ENCODE results near the gene FAM24B.
"Not testable (repeated sequence)": the region's sequence is repeated elsewhere in the genome, so short reads cannot be mapped to it uniquely, and the experiment has no call there.

The FAM24B gene

GRCh38 chr10:122879339-122880273 lies at the start of gene FAM24B:
Gene FAM24B (minus strand): TSS chr10:122879581. CDS start chr10:122850515, 29,066 bp downstream.
- peak; percentile 92 for DNase-seq

DNA sequence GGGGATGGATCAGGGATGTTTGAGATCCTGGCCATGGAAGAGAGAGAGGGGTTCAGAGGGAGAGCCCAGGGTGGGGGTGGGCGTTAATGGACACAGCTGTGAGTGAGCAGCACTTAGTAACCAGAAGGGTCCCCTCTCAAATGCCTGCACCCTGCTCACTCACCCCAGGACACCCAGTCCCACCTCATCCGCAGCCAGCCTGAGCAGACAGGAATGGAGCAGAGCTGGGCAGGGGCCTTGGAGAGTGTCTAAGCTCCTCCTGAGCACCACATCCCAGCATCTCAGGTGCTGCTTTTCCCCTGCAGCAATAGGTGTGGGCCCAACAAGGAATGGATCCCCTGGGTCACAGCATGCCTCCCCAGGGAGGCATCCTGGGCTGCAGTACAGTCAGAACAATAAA lies 36.3 kb upstream of the FAM24B start:
- DNase-seq: no peak

- DNase-seq: no peak
These were observed 32.6 kb upstream of the FAM24B start for GRCh38 chr10:122911889-122912484.

DNA sequence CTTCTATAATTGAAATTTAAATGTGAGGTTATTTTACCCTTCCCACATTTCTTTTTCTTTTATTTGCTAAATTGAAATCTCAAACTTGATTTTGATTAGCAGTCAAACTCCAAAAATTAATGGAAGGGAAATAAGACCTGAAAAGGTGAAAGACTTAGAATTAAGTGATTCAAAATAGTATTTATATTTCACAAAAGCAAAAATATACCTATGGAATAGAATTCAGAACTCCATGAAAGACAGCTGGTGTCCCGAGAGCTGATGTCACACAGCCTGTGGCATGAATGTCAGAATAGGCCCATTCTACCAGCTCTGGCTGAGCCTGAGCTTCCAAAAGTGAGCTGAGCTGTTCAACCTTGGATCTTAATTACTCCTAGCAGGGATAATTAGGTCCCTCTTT lies 30.9 kb upstream of the FAM24B start, which contains the start of gene FAM24A:
TSS of gene FAM24A (plus strand) at position 301 of the 400 bp plus-strand sequence. CDS start 1,025 bp downstream, outside the sequence.
- DNase-seq: no peak

DNA sequence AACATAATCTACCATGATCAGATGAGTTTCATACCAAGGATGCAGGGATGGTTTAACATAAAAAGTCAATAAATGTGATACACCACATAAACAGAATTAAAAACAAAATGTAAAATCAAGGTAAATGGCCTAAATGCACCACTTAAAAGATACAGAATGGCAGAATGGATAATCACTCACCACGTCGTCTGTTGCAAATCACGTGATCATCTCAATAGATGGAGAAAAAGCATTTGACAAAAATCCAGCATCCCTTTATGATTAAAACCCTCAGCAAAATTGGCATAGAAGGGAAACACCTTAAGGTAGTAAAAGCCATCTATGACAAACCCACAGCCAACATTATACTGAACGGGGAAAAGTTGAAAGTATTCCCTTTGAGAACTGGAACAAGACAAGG lies 24.5 kb upstream of the FAM24B start:
- DNase-seq: not testable (repeated sequence)

- no peak for DNase-seq
These were observed 15.0 kb upstream of the FAM24B start for GRCh38 chr10:122894261-122894944.

DNA sequence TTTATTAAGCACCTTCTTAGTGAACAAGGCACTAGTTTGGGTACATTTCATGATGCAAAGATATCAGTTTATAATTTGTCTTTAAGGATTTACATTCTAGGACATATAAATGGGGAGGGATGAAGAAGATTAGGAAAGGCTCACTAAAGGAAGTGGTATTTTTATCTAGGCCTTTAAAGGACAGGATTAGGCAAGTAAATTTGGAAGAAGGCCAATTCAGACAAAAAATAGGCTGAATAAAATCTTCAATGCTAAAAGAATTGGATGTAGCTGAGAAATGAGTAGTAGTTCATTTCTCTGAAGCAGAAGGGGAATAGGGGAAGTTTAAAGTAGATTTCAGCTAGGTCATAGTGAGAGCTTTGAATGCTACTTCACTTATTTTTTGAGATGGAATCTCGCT lies 4.8 kb upstream of the FAM24B start:
- no peak for DNase-seq

GRCh38 chr10:122882766-122883165 lies 3.4 kb upstream of the FAM24B start:
- DNase-seq: no peak

DNA sequence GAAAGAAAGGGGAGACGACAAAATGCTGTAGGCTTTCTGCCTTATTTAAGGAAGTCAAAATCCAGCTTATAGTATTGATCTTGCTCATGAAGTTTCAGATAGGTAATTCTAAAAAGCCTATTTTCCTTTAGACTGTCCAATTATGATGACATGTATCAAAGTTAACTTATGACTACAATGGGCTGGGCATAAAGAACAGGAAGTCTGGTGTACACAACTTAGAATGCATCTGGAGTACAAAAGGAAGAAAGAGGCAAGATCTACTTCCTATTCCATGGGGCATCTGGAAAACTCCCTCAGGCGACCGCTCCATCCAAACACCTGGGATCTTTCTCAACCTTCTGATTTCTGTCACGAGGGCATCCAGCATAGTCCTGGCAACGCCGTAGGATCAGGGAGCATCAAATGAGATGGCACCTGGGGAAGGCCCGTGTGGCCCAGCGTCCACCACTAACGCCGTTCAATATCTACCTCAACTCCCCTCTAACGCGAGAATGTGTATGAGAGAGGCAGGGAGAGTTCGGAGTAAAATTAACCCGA lies 512 bp downstream of the FAM24B start:
- DNase-seq: peak; percentile 42

- DNase-seq: no peak
These were observed 2.1 kb downstream of the FAM24B start for GRCh38 chr10:122877264-122877663.

- no peak for DNase-seq
These were observed 2.9 kb downstream of the FAM24B start for GRCh38 chr10:122876467-122876855.

GRCh38 chr10:122875843-122876466 lies 3.4 kb downstream of the FAM24B start:
- DNase-seq: no peak

DNA sequence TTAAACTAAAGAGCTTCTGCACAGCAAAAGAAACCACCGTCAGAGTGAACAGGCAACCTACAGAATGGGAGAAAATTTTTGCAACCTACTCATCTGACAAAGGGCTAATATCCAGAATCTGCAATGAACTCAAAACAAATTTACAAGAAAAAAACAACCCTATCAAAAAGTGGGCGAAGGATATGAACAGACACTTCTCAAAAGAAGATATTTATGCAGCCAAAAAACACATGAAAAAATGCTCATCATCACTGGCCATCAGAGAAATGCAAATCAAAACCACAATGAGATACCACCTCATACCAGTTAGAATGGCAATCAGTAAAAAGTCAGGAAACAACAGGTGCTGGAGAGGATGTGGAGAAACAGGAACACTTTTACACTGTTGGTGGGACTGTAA lies 7.4 kb downstream of the FAM24B start:
- DNase-seq: not testable (repeated sequence)

DNA sequence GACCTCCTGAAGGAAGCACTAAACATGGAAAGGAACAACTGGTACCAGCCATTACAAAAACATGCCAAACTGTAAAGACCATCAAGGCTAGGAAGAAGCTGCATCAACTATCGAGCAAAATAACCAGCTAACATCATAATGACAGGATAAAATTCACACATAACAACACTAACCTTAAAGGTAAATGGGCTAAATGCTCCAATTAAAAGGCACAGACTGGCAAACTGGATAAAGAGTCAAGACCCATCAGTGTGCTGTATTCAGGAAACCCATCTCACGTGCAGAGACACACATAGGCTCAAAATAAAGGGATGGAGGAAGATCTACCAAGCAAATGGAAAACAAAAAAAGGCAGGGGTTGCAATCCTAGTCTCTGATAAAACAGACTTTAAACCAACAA lies 10.6 kb downstream of the FAM24B start:
- not testable (repeated sequence) for DNase-seq

DNA sequence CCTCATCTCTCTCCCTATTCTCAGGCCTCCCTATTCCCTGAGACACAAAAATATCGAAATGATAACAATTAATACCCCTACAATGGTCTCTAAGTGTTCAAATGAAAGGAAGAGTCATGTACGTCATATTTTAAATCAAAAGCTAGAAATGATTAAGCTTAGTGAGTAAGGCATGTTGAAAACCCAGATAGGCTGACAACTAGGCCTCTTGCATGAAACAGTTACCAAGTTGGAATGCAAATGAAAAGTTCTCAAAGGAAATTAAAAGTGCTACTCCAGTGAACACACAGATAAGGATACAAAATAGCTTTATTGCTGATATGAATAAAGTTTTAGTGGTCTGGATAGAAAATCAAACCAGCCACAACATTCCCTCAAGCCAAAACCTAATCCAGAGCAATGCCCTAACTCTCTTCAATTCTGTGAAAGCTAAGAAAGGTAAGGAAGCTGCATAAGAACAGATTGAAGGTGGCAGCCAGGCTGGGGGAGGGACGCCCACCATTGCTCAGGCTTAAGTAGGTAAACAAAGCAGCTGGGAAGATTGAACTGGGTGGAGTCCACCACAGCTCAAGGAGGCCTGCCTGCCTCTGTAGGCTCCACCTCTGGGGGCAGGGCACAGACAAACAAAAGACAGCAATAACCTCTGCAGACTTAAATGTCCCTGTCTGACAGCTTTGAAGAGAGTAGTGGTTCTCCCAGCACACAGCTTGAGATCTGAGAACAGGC lies 12.5 kb downstream of the FAM24B start:
- DNase-seq: not testable (repeated sequence)

- peak; percentile 58 for DNase-seq
These were observed 14.5 kb downstream of the FAM24B start for GRCh38 chr10:122864901-122865300.

- no peak for DNase-seq
These were observed 15.2 kb downstream of the FAM24B start for GRCh38 chr10:122864194-122864592.

DNA sequence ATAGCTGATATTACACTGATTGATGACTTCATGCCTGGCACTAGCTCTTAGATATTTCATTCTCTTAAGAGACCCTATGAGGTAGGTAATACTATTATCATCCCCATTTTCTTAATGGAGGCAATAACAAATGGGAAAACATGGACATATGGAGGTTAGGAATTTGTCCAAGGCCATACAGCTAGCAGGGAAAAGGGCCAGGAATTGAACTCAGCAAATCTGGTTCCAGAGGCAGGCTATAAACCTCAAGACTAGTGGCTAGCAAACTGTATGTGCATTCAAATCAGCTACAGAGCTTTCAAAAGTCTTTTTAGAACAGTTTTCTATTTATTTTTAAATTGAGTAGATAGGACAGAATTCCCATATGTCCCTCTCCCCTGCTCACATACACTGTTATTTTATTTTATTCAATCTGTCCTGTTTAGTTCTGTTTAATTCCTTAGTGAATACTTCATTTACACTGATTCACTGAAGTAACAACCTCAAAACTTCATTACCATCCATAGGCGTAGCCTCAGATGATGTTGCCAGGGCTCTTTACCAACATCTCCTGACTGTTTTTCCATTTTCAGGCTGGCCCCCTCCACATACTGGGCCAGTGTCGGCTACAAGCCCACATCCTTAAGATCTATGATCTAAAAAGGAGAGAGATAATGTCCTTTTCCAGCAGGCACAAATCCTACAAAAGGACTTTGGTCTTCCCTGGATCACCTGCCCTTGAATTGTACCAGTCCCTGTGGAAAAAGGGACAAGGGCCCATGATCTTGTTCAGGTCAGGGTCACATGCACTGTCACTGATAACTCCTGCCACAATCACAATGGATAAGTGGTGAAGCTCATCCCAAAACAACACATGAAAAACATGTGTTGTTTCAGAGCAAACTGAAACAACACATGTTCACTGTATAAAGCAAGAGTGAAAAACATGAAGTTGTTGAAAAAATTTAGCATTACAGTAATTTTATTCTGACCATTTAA lies 15.9 kb downstream of the FAM24B start:
- DNase-seq: no peak

GRCh38 chr10:122861711-122862161 lies 17.6 kb downstream of the FAM24B start:
- DNase-seq: no peak

DNA sequence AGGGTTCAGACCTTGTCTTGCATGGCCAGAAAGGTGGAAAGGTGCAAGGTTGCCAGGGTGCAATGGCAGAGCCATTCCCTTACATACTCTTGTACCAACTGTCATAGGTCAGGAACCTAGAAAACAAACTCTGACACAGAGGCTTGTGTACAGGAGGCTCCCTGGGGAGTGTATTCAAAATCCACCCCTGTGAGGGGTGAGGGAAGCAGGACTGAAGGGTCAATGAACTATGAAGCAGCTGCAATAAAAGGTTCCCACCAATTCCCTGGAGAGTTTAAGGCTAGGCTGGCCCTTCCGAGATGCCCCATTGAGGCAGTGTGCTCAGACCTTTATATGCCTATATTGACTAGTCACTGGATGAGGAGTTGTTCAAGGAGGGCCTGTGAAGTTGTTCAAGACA lies 19.9 kb downstream of the FAM24B start:
- no peak for DNase-seq

DNA sequence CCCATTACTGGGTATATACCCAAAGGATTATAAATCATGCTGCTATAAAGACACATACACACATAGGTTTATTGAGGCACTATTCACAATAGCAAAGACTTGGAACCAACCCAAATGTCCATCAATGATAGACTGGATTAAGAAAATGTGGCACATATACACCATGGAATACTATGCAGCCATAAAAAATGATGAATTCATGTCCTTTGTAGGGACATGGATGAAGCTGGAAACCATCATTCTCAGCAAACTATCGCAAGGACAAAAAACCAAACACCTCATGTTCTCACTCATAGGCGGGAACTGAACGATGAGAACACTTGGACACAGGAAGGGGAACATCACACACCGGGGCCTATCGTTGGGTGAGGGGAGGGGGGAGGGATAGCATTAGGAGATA lies 21.3 kb downstream of the FAM24B start:
- not testable (repeated sequence) for DNase-seq

All from SHP77 treated with DMSO at 0.1 percent for 48 hours (cell line).